Central memory CD4-positive, alpha-beta T cell (primary cell): ENCODE results near the gene INSR.

Source experiments
- DNase-seq: peaks from one replicate; pipeline ENCODE4 v3.0.0; 2022

INSR gene

GRCh38 chr19:7294558-7295212, 471 bp upstream of the INSR start:
- DNase-seq, result no peak

- DNase-seq, result no peak
Observed at GRCh38 chr19:7292950-7293761, 1.1 kb downstream of the INSR start.

- DNase-seq, result no peak
Observed at GRCh38 chr19:7292352-7292949, 1.8 kb downstream of the INSR start.

GRCh38 chr19:7288977-7289376, 5.2 kb downstream of the INSR start:
- DNase-seq, result no peak

GRCh38 chr19:7288131-7288530, 6.1 kb downstream of the INSR start:
- no peak for DNase-seq

- no peak for DNase-seq
Observed at GRCh38 chr19:7287722-7288121, 6.5 kb downstream of the INSR start.

- no peak for DNase-seq
Observed at GRCh38 chr19:7280940-7281666, 13.1 kb downstream of the INSR start.

- DNase-seq, result no peak
Observed at GRCh38 chr19:7272856-7273578, 21.2 kb downstream of the INSR start.

- DNase-seq, result no peak
Observed at GRCh38 chr19:7268705-7269098, 25.5 kb downstream of the INSR start.

GRCh38 chr19:7267792-7268704, 26.2 kb downstream of the INSR start:
- no peak for DNase-seq

GRCh38 chr19:7266832-7267231, 27.4 kb downstream of the INSR start:
- DNase-seq, result no peak

GRCh38 chr19:7265963-7266362, 28.3 kb downstream of the INSR start:
- DNase-seq, result no peak

- no peak for DNase-seq
Observed at GRCh38 chr19:7264858-7265257, 29.4 kb downstream of the INSR start.

- DNase-seq, result no peak
Observed at GRCh38 chr19:7263521-7263920, 30.7 kb downstream of the INSR start.

- DNase-seq, result no peak
Observed at GRCh38 chr19:7263066-7263465, 31.1 kb downstream of the INSR start.

GRCh38 chr19:7262470-7262869, 31.7 kb downstream of the INSR start:
- no peak for DNase-seq

- no peak for DNase-seq
Observed at GRCh38 chr19:7260161-7260560, 34.1 kb downstream of the INSR start.

- no peak for DNase-seq
Observed at GRCh38 chr19:7258840-7259395, 35.3 kb downstream of the INSR start.

GRCh38 chr19:7258041-7258839, 36.0 kb downstream of the INSR start:
- no peak for DNase-seq
